Skeletal muscle tissue (tissue), 4 donors: ENCODE results near the gene CCDC69. TPM values are rescaled to one million over a fixed set of nuclear protein-coding genes. Genes with fewer than 3 reads are reported as not detected.

Source experiments
- H3K27ac ChIP-seq: one replicate; pipeline ENCODE4 v1.7.0; 2013; ENCODE audit warnings: mild to moderate bottlenecking, low read depth, low read length, inconsistent platforms
- H3K27me3 ChIP-seq, 3 donors: one replicate each; pipeline ENCODE4 v1.7.0; 2013; ENCODE audit warnings: low read length in 3 of 3; ENCODE audit not compliant: control insufficient read depth in 3 of 3, insufficient read depth in 3 of 3
- H3K36me3 ChIP-seq, 3 donors: one replicate each; pipeline ENCODE4 v1.7.0; 2013; ENCODE audit warnings: low read length in 3 of 3; ENCODE audit not compliant: control insufficient read depth in 3 of 3, insufficient read depth in 3 of 3
- H3K4me1 ChIP-seq, 3 donors: one replicate each; pipeline ENCODE4 v1.7.0; 2013; ENCODE audit warnings: low read length in 3 of 3, mild to moderate bottlenecking in 3 of 3; ENCODE audit not compliant: control insufficient read depth in 3 of 3, insufficient read depth in 3 of 3
- H3K4me3 ChIP-seq, 3 donors: one replicate each; pipeline ENCODE4 v1.7.0; 2013; ENCODE audit warnings: low read length in 3 of 3
- H3K9ac ChIP-seq, 3 donors: one replicate each; pipeline ENCODE4 v1.7.0; 2013; ENCODE audit warnings: low read length in 3 of 3, mild to moderate bottlenecking in 3 of 3, moderate library complexity in 2 of 3, low read depth in 1 of 3
- H3K9me3 ChIP-seq, 3 donors: one replicate each; pipeline ENCODE4 v1.7.0; 2013; ENCODE audit warnings: low read length in 3 of 3; ENCODE audit not compliant: control insufficient read depth in 3 of 3
- total RNA-seq: library from RNA; depleted of rRNA; stranded (reverse); fragments of >200 nt; gene quantifications from one replicate; pipeline ENCODE4 v1.2.3, GENCODE V29; 2014
- donor health status: Osteomylitis.

Gene CCDC69
- total RNA-seq, 1 donor from 2014 or later = 21.9 TPM

DNA sequence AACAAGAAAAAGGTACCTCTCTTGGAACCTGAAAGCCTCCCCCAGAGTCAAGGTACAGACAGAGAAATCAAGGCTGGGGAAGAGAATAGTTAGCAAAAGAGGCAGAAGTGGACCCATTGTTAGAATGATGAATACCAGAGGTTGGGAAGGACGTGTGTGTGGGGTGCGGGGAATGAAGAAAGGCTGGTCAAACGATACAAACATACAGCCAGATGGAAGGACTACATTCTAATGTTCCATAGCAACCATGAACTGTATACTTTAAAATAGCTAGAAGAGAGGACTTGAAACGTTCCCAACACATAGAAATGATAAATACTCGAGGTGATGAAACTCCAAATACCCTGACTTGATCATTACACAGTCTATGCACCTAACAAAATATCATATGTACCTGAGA, 7.1 kb downstream of the CCDC69 start:
- Histone ChIP-seq H3K27ac (peak overlapping the region; percentile 19), H3K4me3 (no peak overlapping the region), H3K4me1 (peaks cover 70 to 84% (median 72%) of the 10 kb centered on the region in 3 donors), H3K9me3 (no peaks in the 10 kb centered on the region), H3K27me3 (no peaks in the 10 kb centered on the region), H3K9ac (peak overlapping the region in 1 of 3 donors; percentile 27), H3K36me3 (peaks cover 0 to 7% (median 0%) of the 10 kb centered on the region in 3 donors)

DNA sequence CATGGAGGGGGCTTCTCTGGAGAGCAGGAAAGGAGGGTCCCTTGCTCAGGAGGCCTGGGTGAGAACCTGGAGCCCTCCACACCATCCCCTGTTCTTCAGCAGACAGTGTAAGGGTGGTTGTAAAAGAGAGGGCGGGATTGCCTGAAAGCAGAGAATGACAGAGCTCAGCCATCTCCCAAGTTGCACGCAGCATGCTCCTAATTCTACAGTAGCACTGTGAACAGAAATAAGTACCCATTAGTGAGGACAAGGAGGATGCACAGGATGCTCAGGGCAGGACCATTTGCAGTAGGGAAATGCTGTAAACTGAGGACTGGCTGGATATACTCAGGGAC, 8.4 kb downstream of the CCDC69 start:
- Histone ChIP-seq H3K36me3 (peaks cover 0 to 7% (median 0%) of the 10 kb centered on the region in 3 donors), H3K4me3 (no peak overlapping the region), H3K9me3 (no peaks in the 10 kb centered on the region), H3K27ac (peak overlapping the region; percentile 76), H3K9ac (peak overlapping the region in 1 of 3 donors; percentile 34), H3K4me1 (peaks cover 66 to 75% (median 67%) of the 10 kb centered on the region in 3 donors), H3K27me3 (no peaks in the 10 kb centered on the region)

DNA sequence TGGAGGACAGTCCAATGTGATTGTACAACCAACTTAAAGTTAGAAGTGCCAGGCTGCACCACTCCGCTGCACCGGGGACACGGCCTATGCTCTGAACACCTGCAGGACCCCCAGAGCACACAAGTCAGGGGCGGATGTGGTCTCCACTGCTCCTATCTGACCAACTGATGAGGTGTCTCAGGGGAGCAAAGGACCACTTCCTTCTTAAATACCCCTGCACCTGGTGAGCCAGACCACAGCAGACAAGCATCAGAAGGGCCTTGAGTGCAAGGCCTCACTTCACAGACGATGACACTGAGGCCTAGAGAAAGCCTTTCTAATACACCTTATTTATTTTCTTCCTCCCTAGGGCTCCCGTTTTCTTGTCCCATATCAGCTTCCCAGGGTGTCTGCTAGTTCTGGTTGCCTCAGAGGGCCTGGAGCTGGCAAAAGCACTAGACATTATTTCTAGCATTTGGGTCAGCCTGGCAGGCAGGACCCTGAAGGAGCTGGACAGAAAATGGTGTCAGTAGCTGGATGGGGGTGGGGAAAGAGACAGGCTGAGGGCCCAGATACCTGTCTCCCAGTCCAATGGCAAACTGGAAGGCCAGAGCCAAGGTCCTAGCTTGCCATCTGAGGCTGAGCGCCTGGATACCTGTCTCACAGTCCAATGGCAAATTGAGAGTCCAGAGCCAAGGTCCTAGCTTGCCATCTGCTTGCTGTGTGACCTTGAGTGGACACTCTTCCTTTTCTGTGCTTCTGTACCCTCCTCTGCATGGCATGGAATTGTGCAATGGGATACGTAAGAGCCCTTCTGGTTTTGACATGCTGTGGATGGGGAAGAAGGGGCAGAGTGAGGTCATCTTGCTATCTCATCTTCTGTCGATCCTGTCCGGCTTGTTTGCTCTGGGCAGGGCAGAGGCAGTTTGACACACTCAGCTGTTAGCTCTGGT, 9.0 kb downstream of the CCDC69 start:
- peak overlapping the region in 1 of 3 donors; percentile 34 for H3K9ac ChIP-seq
- H3K4me1 ChIP-seq = peaks cover 60 to 69% (median 60%) of the 10 kb centered on the region in 3 donors
- no peaks in the 10 kb centered on the region for H3K27me3 ChIP-seq
- H3K9me3 ChIP-seq = no peaks in the 10 kb centered on the region
- H3K27ac ChIP-seq = peak overlapping the region; percentile 76
- peak overlapping the region in 2 of 3 donors; percentile 2 to 13 for H3K4me3 ChIP-seq
- H3K36me3 ChIP-seq = peaks cover 0 to 5% (median 0%) of the 10 kb centered on the region in 3 donors

DNA sequence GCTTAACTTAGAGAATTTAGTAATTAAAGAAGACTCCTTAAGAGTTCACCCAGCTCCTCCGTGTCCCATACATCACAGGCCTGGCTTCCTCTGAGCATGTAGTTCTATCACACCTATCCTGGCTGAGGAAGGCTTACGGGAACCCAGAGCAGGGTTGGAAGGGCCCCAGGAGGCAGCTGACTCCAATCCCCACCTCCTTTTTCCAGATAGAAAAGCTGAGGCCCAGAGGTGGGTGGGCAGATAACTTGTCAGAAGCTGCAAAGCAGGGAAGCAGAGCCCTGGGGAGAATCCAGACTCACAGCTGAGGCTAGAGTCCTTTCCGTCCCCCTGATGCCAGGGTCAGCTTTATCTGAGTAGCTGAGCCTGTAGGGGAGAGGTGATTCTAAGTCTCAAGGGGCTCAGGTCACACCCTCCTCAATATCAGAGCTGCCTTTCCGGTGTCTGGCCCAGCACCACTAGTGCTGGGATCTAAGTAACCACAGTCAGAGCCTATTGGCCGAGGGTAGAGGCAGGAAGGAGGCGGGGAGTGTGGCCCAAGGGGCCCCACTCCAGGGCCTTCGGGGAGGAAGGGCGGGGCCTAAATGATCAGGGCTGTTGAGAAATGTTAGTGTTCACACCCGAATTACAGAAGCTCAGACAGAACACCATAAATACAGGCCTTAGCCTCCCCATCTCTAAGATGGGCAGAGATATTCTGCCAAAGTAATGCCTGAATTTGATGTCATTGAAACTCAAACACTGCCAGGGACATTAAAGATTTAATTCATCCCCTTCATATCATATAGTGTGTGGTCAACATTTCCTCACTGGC, 9.9 kb downstream of the CCDC69 start:
- peak overlapping the region in 2 of 3 donors; percentile 2 to 27 for H3K4me3 ChIP-seq
- no peaks in the 10 kb centered on the region for H3K27me3 ChIP-seq
- H3K36me3 ChIP-seq = peaks cover 0 to 5% (median 0%) of the 10 kb centered on the region in 3 donors
- H3K4me1 ChIP-seq = peaks cover 57 to 66% (median 59%) of the 10 kb centered on the region in 3 donors
- no peaks in the 10 kb centered on the region for H3K9me3 ChIP-seq
- peak overlapping the region; percentile 76 for H3K27ac ChIP-seq
- peak overlapping the region in 2 of 3 donors; percentile 36 to 57 for H3K9ac ChIP-seq

DNA sequence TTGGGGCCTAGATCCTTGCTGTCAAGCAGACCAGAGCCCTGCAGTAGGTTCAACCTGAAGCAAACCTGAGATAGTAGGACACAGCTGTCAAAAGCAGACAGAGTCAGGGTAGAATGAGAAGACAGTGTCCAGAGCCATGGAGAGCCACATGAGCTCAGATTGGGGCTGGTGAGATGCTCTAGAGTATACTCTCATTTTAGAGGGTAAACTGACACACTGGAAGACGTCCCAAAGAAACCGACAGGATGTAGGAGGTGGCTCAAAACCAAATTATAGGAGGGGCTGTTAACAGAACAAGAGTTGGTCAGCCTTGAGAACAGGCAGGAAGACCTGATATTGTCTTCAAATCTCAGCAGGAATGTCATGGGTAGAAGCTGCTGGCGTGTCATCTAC, 11.5 kb downstream of the CCDC69 start:
- Histone ChIP-seq H3K4me3 (no peak overlapping the region), H3K36me3 (peaks cover 0 to 5% (median 0%) of the 10 kb centered on the region in 3 donors), H3K9ac (no peak overlapping the region), H3K27me3 (no peaks in the 10 kb centered on the region), H3K4me1 (peaks cover 47 to 59% (median 54%) of the 10 kb centered on the region in 3 donors), H3K9me3 (no peaks in the 10 kb centered on the region), H3K27ac (peak overlapping the region; percentile 51)

DNA sequence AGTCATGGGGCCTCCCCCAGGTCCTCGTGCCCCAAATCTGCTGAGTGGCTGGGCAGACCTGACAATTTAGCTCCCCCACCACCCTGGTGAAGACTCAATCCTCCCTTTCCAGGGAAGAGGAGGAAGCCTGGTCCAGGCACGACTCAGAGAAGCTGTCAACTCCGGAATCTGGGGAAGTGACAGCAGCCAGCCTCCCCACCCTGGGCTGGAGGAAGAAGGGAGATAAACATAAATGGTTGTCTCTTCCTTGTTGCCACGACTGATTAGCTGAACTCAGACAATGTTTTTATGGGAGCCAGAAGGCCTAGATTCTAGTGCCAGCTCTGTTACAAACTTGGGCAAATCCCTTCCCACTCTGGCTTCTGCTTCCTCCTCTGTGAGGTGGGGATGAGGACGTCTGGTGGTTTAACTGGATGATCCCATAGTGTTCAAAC, 15.4 kb downstream of the CCDC69 start:
- Histone ChIP-seq H3K4me1 (peaks cover 22 to 29% (median 27%) of the 10 kb centered on the region in 3 donors), H3K27ac (peak overlapping the region; percentile 39), H3K9me3 (no peaks in the 10 kb centered on the region), H3K4me3 (no peak overlapping the region), H3K36me3 (peaks cover 0 to 6% (median 3%) of the 10 kb centered on the region in 3 donors), H3K9ac (peak overlapping the region in 1 of 3 donors; percentile 40), H3K27me3 (no peaks in the 10 kb centered on the region)

DNA sequence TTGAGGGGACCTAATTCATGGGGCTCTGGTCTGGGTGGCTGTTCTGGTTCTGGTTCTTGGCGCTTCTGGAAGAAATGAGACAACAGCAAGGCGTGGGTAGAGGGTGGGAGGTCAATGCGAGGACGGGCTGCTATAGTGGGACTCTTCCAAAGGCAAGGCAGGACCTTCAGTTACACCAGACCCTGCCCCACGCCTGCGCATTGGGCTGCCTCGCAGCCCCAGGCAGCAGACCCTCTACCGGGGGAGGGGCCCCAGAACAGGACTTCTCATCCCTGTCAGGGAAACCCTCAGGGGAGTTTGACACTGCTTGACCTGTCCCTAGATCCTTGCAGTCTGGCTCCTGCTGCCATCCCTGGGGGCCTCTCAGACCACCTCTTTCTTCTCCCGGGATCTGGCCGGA, 18.5 kb downstream of the CCDC69 start:
- no peaks in the 10 kb centered on the region for H3K9me3 ChIP-seq
- no peak overlapping the region for H3K4me3 ChIP-seq
- H3K27ac ChIP-seq = no peak overlapping the region
- H3K36me3 ChIP-seq = peaks cover 6 to 15% (median 10%) of the 10 kb centered on the region in 3 donors
- H3K4me1 ChIP-seq = peaks cover 6 to 19% (median 11%) of the 10 kb centered on the region in 3 donors
- H3K27me3 ChIP-seq = no peaks in the 10 kb centered on the region
- no peak overlapping the region for H3K9ac ChIP-seq

DNA sequence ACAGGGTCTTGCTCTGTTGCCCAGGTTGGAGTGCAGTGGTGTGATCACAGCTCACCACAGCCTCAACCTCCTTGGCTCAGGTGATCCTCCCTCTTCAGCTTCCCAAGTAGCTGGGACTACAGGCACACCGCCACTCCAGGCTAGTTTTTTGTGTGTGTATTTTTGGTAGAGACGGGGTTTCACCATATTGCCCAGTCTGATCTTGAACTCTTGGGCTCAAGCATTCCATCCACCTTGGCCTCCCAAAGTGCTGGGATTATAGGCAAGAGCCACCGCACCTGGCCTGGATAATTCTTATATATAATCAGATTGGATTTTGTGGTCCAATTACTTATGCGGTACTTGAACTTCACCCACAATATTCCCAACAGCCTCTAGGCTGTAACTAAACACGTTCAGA, 19.8 kb downstream of the CCDC69 start:
- Histone ChIP-seq H3K27me3 (no peaks in the 10 kb centered on the region), H3K27ac (no peak overlapping the region), H3K9ac (no peak overlapping the region)

DNA sequence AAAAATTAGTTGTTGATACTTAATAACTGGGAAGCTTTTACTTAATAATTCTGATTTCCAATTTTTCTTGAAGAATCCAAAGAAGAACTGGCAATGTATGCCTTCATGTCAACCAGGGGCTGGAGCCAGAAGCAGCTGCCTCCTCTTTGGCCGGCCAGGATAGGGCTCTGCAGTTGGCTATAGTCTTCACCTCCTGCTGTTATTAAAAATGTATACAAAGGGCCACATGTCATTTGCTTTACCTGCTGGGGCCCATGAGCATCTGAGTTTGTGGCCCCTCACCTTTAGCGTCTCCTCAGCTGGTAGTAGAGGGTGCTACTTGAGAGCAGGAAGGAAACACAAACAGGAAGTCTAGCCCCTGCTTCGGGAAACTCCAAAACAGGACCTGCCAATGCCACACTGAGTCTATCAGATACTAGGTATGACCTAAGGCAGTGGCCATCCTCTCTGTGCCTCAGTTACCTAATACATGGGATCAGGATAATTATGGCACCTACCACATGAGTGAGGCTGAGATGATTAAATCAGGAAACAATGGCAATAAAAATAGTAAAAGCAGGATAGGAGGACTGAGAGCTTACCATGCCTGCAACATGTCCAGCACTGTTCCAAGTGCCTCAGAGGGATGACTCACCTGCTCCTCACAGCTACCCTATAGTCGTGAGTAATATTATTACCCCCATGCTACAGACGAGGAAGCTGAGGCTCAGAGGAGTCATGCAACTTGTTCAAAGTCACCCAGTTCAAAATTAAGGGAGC, 21.3 kb downstream of the CCDC69 start:
- Histone ChIP-seq H3K27me3 (no peaks in the 10 kb centered on the region), H3K9me3 (no peaks in the 10 kb centered on the region), H3K4me3 (no peak overlapping the region), H3K36me3 (peaks cover 15 to 30% (median 20%) of the 10 kb centered on the region in 3 donors), H3K27ac (no peak overlapping the region), H3K4me1 (peaks cover 0 to 7% (median 3%) of the 10 kb centered on the region in 3 donors), H3K9ac (no peak overlapping the region)

More for the DNA sequence above, 19.8 kb downstream of the CCDC69 start:
- peaks cover 11 to 25% (median 15%) of the 10 kb centered on the region in 3 donors for H3K36me3 ChIP-seq
- H3K4me3 ChIP-seq = no peak overlapping the region
- peaks cover 6 to 16% (median 10%) of the 10 kb centered on the region in 3 donors for H3K4me1 ChIP-seq
- no peaks in the 10 kb centered on the region for H3K9me3 ChIP-seq
